NCI-H1417 (cell line): ENCODE measurements around the gene TEN1.

Experiments
- DNase-seq, 3 experiments: peaks; one replicate each; lab custom pipeline; 2025; lab: John Stamatoyannopoulos, UW

Gene TEN1

GRCh38 chr17:76005263-76006149, 26.5 kb downstream of the TEN1 start:
- peak; percentile 59 to 81 (median 79) for DNase-seq

- no peak for DNase-seq
Measured at GRCh38 chr17:76007131-76007849, 28.2 kb downstream of the TEN1 start.

- no peak for DNase-seq
Measured at GRCh38 chr17:76007850-76008165, 28.8 kb downstream of the TEN1 start.

GRCh38 chr17:76008208-76008607, 29.2 kb downstream of the TEN1 start:
- DNase-seq, result no peak

GRCh38 chr17:76008630-76009425, 29.8 kb downstream of the TEN1 start:
- DNase-seq, result no peak

- no peak for DNase-seq
Measured at GRCh38 chr17:76009447-76009846, 30.4 kb downstream of the TEN1 start.

- no peak for DNase-seq
Measured at GRCh38 chr17:76009969-76010661, 31.1 kb downstream of the TEN1 start.

- no peak for DNase-seq
Measured at GRCh38 chr17:76011951-76012350, 32.9 kb downstream of the TEN1 start.

GRCh38 chr17:76013377-76013932, 34.4 kb downstream of the TEN1 start:
- no peak for DNase-seq

GRCh38 chr17:76014100-76014924, 35.3 kb downstream of the TEN1 start:
- DNase-seq, result peak; percentile 77 to 89 (median 83)

- DNase-seq, result peak in 2 of 3 experiments; percentile 72 to 86
Measured at GRCh38 chr17:76014925-76015261, 35.9 kb downstream of the TEN1 start.

- no peak for DNase-seq
Measured at GRCh38 chr17:76017481-76018339, 38.7 kb downstream of the TEN1 start.

GRCh38 chr17:76018340-76018680, 39.3 kb downstream of the TEN1 start:
- DNase-seq, result no peak

- no peak for DNase-seq
Measured at GRCh38 chr17:76018801-76019200, 39.8 kb downstream of the TEN1 start.

GRCh38 chr17:76019833-76020467, 40.9 kb downstream of the TEN1 start:
- DNase-seq, result no peak

- peak in 2 of 3 experiments; percentile 19 to 39 for DNase-seq
Measured at GRCh38 chr17:76022285-76022684, 43.2 kb downstream of the TEN1 start.

GRCh38 chr17:76022973-76023899, 44.2 kb downstream of the TEN1 start:
- no peak for DNase-seq

- DNase-seq, result no peak
Measured at GRCh38 chr17:76023900-76024237, 44.8 kb downstream of the TEN1 start.
